Stimulated activated CD4-positive, alpha-beta T cell treated with anti-CD3 and anti-CD28 coated beads, Interleukin-4, amount 100 ng/mL, for 4 hours (primary cell): ENCODE results near the gene NR2F6.
"Not testable (repeated sequence)": the region's sequence is repeated elsewhere in the genome, so short reads cannot be mapped to it uniquely, and the experiment has no call there.

Source experiments
- DNase-seq, 2 experiments: peaks; one replicate each; pipeline ENCODE4 v3.0.0-alpha.2; 2020

The NR2F6 gene

GRCh38 chr19:17210296-17210695, 35.4 kb downstream of the NR2F6 start:
- no peak for DNase-seq

GRCh38 chr19:17209126-17210036, 36.3 kb downstream of the NR2F6 start:
- DNase-seq: peak; percentile 13 to 36

- no peak for DNase-seq
These were observed 38.8 kb downstream of the NR2F6 start for GRCh38 chr19:17206736-17207581.

- peak; percentile 55 to 60 for DNase-seq
These were observed 40.2 kb downstream of the NR2F6 start for GRCh38 chr19:17205237-17206140.

- no peak for DNase-seq
These were observed 43.0 kb downstream of the NR2F6 start for GRCh38 chr19:17202713-17203112.

- no peak for DNase-seq
These were observed 43.5 kb downstream of the NR2F6 start for GRCh38 chr19:17202249-17202648.

- DNase-seq: no peak
These were observed 45.2 kb downstream of the NR2F6 start for GRCh38 chr19:17200408-17201079.

GRCh38 chr19:17197666-17198065, 48.1 kb downstream of the NR2F6 start:
- DNase-seq: no peak

GRCh38 chr19:17196610-17197009, 49.1 kb downstream of the NR2F6 start:
- no peak for DNase-seq

GRCh38 chr19:17195106-17195505, 50.6 kb downstream of the NR2F6 start:
- DNase-seq: no peak

- no peak for DNase-seq
These were observed 51.1 kb downstream of the NR2F6 start for GRCh38 chr19:17194608-17195007.

GRCh38 chr19:17192751-17193150, 53.0 kb downstream of the NR2F6 start:
- DNase-seq: no peak

GRCh38 chr19:17191736-17192135, 54.0 kb downstream of the NR2F6 start:
- not testable (repeated sequence) for DNase-seq

GRCh38 chr19:17185590-17185989, 60.1 kb downstream of the NR2F6 start:
- DNase-seq: no peak

- peak; percentile 18 to 31 for DNase-seq
These were observed 61.3 kb downstream of the NR2F6 start for GRCh38 chr19:17184371-17184841.

GRCh38 chr19:17183858-17184321, 61.8 kb downstream of the NR2F6 start:
- no peak for DNase-seq

- DNase-seq: no peak
These were observed 62.4 kb downstream of the NR2F6 start for GRCh38 chr19:17183271-17183761.
